Sigmoid colon (tissue), 4 donors: Measurements from ENCODE around the gene IMMP2L.

ENCODE experiments used
- CTCF ChIP-seq, 4 experiments: fragments of 450-650 bp in 3 of 4; fragments of 200-600 bp in 1 of 4; IDR thresholded peaks; one replicate each; pipeline ENCODE4 v1.5.1; 2016 to 2019; ENCODE audit warnings: antibody characterized with exemption in 4 of 4, mild to moderate bottlenecking in 3 of 4, moderate library complexity in 2 of 4
- EP300 ChIP-seq, 4 donors: sonication (generic); formaldehyde crosslinking; IDR thresholded peaks; one replicate each; pipeline ENCODE4 v1.6.1; 2017; ENCODE audit warnings: antibody characterized with exemption in 4 of 4
- POLR2A ChIP-seq, 2 donors: fragments of 450-650 bp; IDR thresholded peaks; one replicate each; pipeline ENCODE4 v1.6.1; 2016; ENCODE audit warnings: antibody characterized with exemption in 2 of 2, mild to moderate bottlenecking in 2 of 2, moderate library complexity in 2 of 2
- POLR2AphosphoS5 ChIP-seq, 4 donors: sonication (generic); formaldehyde crosslinking; IDR thresholded peaks; one replicate each; pipeline ENCODE4 v1.6.1; 2017; ENCODE audit warnings: antibody characterized with exemption in 4 of 4

DNA sequence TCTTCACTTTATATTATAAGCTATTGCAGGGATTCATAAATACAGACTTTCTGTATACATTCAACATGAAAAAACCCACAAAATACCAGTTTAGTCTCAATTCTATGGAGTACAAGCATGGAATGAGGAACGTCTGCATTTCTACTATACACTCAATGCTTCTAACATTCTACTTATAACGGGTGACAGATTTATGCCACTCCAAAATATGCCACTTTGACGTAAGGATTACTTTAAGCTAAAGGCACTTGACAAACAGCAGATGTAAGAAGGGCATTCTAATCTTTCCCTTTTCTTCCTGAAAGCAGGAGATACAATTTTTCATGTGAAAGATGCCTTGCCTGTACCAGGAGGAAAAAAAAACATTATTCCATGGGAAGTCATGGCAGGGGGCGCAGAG, 676.8 kb downstream of the IMMP2L start:
- TF ChIP-seq POLR2AphosphoS5 (IDR thresholded peaks at IDR 0.05) (no peak), CTCF (IDR thresholded peaks at IDR 0.05) (no peak), POLR2A (IDR thresholded peaks at IDR 0.05) (no peak), EP300 (IDR thresholded peaks at IDR 0.05) (no peak)
